ENCODE measurements around the gene SH3PXD2A.

- no peak for TF ChIP-seq CTCF (IDR thresholded peaks at IDR 0.05)
- TF ChIP-seq POLR2A (IDR thresholded peaks at IDR 0.05) = no peak
These were observed 109.8 kb downstream of the SH3PXD2A start for GRCh38 chr10:103745341-103746247.

Measured in Peyer's patch (tissue), 4 donors.